AG04450 (cell line): ENCODE measurements around the gene SLC25A53. TPM values are rescaled to one million over a fixed set of nuclear protein-coding genes. Genes with fewer than 3 reads are reported as not detected.

Experiments used
- CTCF ChIA-PET: fragments of 300-600, 350-600 bp; formaldehyde crosslinking; extraction: SDS; loops from one replicate; lab custom pipeline; 2022; ENCODE audit warnings: antibody characterized with exemption, inconsistent platforms; lab: Charles Lee
- POLR2A ChIA-PET: fragments of 350-600 bp; formaldehyde crosslinking; extraction: SDS; loops from one replicate; lab custom pipeline; 2021; ENCODE audit warnings: antibody characterized with exemption, inconsistent platforms; lab: Yijun Ruan, JAX
- DNase-seq: peaks from one replicate; pipeline ENCODE4 v3.0.0-alpha.2; 2011; ENCODE audit warnings: low read depth, low spot score
- H3K27ac ChIP-seq: one replicate; pipeline ENCODE4 v1.5.1; 2012; ENCODE audit warnings: low read depth, low read length, control low read depth
- H3K27me3 ChIP-seq: one replicate; pipeline ENCODE4 v1.6.0; 2012; ENCODE audit warnings: low read length; ENCODE audit not compliant: control insufficient read depth, insufficient read depth
- H3K4me3 ChIP-seq: 2 replicates; pipeline ENCODE4 v1.5.1; 2011; ENCODE audit warnings: mild to moderate bottlenecking, low read depth, low read length, control low read depth
- H3K9me3 ChIP-seq: 2 replicates; pipeline ENCODE4 v1.5.1; 2012; ENCODE audit warnings: low read length; ENCODE audit not compliant: control insufficient read depth, insufficient read depth
- CTCF ChIP-seq: IDR thresholded peaks from 2 replicates; pipeline ENCODE4 v1.5.1; 2011; ENCODE audit warnings: low read depth, low read length, control low read depth, inconsistent platforms
- polyA plus RNA-seq: library from polyadenylated mRNA; depleted of rRNA; stranded (reverse); fragments of >200 nt; gene quantifications from 2 replicates; pipeline ENCODE4 v1.2.3, GENCODE V29; 2011

The SLC25A53 gene
- polyA plus RNA-seq, 1 experiment, result 5.6 TPM

GRCh38 chrX:104172788-104173187 is 16.0 kb upstream of the SLC25A53 start:
- Histone ChIP-seq H3K9me3 (no peaks in the 10 kb centered on the region), H3K27me3 (no peaks in the 10 kb centered on the region), H3K4me3 (no peak overlapping the region), H3K27ac (no peak overlapping the region)
- ChIA-PET POLR2A (no interaction called here), CTCF (no interaction called here)
- no peak for DNase-seq
- no peak for TF ChIP-seq CTCF

- no peak for TF ChIP-seq CTCF
- POLR2A ChIA-PET, result no interaction called here
- CTCF ChIA-PET, result no interaction called here
- no peak overlapping the region for H3K4me3 ChIP-seq
- no peaks in the 10 kb centered on the region for H3K27me3 ChIP-seq
- DNase-seq, result no peak
- H3K27ac ChIP-seq, result no peak overlapping the region
- no peaks in the 10 kb centered on the region for H3K9me3 ChIP-seq
Measured at GRCh38 chrX:104172121-104172520, 15.3 kb upstream of the SLC25A53 start.

DNA sequence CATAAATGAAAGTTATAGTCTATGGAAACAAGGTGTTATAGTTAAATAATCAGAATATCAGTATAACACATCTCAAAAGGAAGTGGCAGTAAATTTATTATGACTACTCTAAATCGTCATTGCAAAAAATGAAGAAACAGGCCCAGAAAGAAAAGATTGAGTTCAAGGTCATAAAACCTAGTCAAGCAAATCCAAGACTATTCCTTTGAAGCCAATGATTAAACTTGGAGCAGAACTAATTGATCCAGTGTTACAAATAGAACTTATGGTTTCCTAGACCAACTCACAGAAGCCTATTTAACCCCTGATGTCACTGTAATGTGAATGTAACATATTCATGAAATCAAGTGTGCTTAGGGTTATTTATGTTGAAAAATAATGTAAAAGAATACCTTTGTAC is 11.3 kb upstream of the SLC25A53 start:
- Histone ChIP-seq H3K4me3 (peak overlapping the region; percentile 85), H3K27me3 (no peaks in the 10 kb centered on the region), H3K27ac (no peak overlapping the region), H3K9me3 (no peaks in the 10 kb centered on the region)
- no peak for DNase-seq
- POLR2A ChIA-PET, result no interaction called here
- CTCF ChIA-PET, result interaction anchor here (1.5 to 3.0 kb wide), 2 partner anchors 27 to 32 kb away, joined by 9 to 24 read pairs; no protein-coding TSS in a partner anchor
- TF ChIP-seq CTCF, result no peak

DNA sequence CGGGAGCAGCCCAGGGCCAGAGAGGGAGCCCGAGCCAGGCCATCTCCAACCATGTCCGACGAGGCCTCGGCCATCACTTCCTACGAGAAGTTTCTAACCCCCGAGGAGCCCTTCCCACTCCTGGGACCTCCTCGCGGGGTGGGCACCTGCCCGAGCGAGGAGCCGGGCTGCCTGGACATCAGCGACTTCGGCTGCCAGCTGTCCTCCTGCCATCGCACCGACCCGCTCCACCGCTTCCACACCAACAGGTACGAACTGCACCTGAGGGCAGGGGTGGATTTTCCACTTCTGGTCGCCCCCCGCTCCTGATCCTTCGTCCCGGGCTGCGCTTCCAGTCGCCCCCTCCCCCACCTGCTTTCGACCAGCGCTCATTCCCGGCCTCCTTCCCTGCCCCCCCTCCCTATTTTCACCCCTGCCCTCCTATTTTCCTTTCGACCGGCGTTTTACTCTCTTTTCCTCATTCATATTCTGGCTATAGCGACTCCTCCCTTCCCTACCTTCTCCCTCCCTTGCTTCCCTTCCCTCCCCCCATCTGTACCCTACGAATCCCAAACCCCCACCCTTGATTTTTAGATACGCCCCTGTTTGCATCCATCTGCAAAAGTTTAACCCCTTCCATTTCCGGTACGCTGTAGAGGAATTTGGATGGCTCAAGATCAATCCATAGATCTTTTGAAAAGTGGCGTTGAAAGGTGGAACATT is 10.1 kb upstream of the SLC25A53 start:
- Histone ChIP-seq H3K9me3 (no peaks in the 10 kb centered on the region), H3K27me3 (no peaks in the 10 kb centered on the region), H3K27ac (peak overlapping the region; percentile 11), H3K4me3 (peak overlapping the region; percentile 85)
- TF ChIP-seq CTCF, result no peak
- ChIA-PET CTCF (interaction anchor here (0.6 to 3.0 kb wide), 8 partner anchors 8 to 202 kb away, joined by 3 to 24 read pairs (median 4); no protein-coding TSS in a partner anchor), POLR2A (interaction anchor here (3.1 kb wide), 1 partner anchor 10 kb away, joined by 22 read pairs; the partner anchor contains the start of gene SLC25A53)
- DNase-seq, result no peak

DNA sequence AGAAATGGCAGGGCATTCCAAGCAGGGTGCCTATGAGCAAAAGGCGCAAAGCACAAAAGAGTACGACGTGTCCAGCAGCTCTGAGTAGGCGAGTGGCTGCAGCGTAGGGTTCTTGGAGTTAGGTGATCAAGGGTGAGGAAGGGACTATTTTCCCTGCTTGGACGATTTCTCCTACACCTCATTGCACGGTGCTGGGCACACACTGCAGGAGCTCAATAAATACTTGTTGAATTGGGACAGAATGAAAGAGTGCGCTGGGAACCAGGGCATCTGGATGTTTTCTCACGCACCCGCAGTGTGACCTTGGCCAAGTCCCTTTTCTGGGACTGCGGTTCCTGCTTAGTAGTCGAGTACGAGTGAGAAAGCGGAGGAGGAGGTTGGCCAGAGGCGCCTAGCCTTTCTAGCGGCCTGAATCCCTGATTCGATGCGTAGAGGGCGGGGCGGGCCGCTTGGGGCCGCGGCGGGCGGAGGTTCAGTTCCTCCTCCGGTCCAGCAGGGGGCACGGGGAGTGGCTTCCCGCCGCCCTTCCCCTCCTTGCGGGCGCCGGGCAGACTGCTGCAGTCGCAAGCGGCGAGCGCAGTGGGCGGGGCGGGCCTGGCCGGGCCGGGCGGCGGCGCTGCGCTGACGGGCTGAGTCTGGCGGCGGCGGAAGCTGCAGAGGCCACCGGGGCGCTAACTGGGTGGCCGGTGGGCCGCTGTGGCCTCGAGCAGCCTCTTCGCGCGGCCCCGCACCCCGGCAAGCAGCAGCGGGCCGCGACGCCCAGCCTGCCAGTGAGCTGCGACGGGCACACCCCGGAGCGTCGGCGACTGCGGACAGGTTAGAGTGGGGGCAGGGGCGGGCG is 9.3 kb upstream of the SLC25A53 start, which contains the start of gene FAM199X:
TSS of gene FAM199X (plus strand) at position 560 of the 841 bp plus-strand sequence. CDS start 333 bp downstream, outside the sequence.
- H3K27ac ChIP-seq, result peak within 1 kb of the TSS; percentile 31
- ChIA-PET CTCF (interaction anchor here (0.8 to 3.0 kb wide), 8 partner anchors 9 to 34 kb away, joined by 3 to 24 read pairs (median 4); partner anchors contain the start of gene SLC25A53), POLR2A (interaction anchor here (3.1 kb wide), 1 partner anchor 9 kb away, joined by 22 read pairs; the partner anchor contains the start of gene SLC25A53)
- H3K27me3 ChIP-seq, result no peaks in the 10 kb centered on the region
- no peaks in the 10 kb centered on the region for H3K9me3 ChIP-seq
- TF ChIP-seq CTCF, result peak; percentile 60
- DNase-seq, result peak; percentile 45
- peak within 1 kb of the TSS; percentile 85 for H3K4me3 ChIP-seq
